Fibroblast of skin of scalp (primary cell): ENCODE measurements around the gene PIBF1. TPM values are rescaled to one million over a fixed set of nuclear protein-coding genes. Genes with fewer than 3 reads are reported as not detected.
"Not testable (repeated sequence)": the region's sequence is repeated elsewhere in the genome, so short reads cannot be mapped to it uniquely, and the experiment has no call there.

Source experiments
- DNase-seq: peaks from one replicate; pipeline ENCODE4 v3.0.0-alpha.2; 2013
- polyA plus RNA-seq, 2 experiments: library from polyadenylated mRNA; unstranded; fragments of 120-200 nt; gene quantifications; one replicate each; pipeline ENCODE4 v1.2.1, GENCODE V29; 2013; ENCODE audit not compliant: insufficient read length in 2 of 2

Gene PIBF1, protein sequence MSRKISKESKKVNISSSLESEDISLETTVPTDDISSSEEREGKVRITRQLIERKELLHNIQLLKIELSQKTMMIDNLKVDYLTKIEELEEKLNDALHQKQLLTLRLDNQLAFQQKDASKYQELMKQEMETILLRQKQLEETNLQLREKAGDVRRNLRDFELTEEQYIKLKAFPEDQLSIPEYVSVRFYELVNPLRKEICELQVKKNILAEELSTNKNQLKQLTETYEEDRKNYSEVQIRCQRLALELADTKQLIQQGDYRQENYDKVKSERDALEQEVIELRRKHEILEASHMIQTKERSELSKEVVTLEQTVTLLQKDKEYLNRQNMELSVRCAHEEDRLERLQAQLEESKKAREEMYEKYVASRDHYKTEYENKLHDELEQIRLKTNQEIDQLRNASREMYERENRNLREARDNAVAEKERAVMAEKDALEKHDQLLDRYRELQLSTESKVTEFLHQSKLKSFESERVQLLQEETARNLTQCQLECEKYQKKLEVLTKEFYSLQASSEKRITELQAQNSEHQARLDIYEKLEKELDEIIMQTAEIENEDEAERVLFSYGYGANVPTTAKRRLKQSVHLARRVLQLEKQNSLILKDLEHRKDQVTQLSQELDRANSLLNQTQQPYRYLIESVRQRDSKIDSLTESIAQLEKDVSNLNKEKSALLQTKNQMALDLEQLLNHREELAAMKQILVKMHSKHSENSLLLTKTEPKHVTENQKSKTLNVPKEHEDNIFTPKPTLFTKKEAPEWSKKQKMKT
- polyA plus RNA-seq (2013, experiment 1 of 2; ENCODE audit: insufficient read length): 13.8 TPM
- 18.5 TPM for polyA plus RNA-seq (2013, experiment 2 of 2; ENCODE audit: insufficient read length)

DNA sequence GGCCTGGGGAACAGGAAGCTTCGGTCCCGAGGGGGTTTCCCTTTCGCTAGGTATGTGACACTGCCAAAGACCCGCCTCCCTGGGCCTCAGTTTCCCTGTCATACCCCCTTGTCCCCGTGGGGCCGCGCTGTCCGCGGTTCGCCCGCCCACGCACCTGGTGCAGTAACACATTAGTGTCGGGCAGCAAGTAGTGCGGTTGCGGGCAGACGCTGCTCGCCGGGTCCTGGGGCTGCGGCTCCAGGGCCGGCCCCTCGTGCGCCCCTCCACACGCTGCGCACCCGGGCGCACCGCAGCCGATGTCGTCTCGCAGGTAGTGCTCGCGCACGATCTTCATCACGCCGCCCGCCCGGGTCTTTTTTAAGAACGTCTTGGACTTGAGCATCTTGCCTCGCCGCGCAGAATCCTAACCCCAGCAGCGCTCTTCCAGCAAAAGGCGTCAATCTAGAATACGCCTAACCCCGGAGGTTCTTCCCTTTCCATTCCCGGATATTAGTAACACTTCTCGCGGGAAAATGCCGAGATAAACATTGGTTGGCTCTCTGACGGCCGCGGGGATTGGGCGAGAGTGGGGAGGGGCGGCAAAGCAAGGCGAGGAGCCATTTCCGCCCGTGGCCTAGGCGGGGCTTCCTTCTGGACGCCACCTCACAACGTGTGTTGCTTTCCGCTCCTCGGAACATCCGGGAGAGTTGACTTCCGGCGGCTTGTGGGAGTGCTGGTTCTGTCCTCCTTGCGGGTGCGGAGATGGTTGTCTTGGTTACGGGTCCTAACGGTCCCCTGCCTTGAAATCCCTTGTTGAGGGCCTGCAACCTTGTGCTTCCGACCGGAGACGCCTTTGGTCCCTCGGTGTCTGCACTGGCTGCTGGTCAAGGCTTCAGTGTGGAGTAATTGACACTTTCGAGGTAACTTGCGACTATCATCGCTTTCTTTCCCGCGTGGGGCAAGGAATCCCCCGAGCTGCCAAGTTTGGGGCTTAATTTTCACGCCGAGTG, at the start of gene PIBF1, which contains the start of gene DIS3:
Gene PIBF1 (plus strand): TSS at position 683 of the 989 bp plus-strand sequence. CDS start 1,337 bp downstream, outside the sequence.
Gene DIS3 (minus strand): TSS at position 450 of the 989 bp plus-strand sequence. CDS start 68 bp downstream, at position 382.
- DNase-seq: peak; percentile 99

GRCh38 chr13:72737033-72737432, 44.9 kb upstream of the PIBF1 start:
- DNase-seq: no peak

DNA sequence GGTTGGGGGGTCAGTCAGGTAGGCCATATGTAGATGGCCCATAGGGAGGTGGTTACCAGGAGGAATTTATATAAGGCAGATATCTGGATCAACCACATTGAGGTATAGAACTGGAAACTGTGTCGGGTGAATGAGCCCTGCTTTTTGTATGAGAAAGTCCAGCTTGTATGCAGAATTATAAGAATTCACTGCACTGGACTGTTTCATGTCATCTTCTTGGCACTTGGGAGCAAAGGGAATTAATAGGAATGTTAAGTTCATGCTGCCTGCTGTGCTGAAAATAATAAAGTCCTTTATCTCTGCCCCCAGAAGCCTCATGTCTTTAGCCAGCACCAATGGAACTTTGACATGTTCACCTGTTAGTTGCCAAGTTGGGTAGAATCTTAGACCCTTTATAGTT, 41.9 kb upstream of the PIBF1 start:
- no peak for DNase-seq

GRCh38 chr13:72745260-72745659, 36.7 kb upstream of the PIBF1 start:
- DNase-seq: no peak

GRCh38 chr13:72751220-72751619, 30.7 kb upstream of the PIBF1 start:
- no peak for DNase-seq

DNA sequence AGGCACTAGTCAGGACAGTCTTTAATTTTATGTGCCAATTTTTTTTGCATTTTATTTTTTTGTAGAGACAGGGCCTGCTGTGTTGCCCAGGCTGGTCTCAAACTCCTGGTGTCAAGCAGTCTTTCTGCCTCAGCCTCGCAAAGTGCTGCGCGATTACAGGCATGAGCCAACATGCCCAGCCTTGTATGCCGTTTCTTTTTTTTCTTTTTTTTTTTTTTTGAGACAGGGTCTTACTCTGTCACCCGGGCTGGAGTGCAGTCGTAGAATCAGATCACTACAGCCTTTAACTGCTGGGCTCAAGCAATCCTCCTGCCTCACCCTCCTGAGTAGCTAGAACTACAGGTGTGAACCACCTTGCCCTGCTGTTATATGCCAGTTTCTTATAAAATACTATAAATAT, 27.8 kb upstream of the PIBF1 start:
- no peak for DNase-seq

DNA sequence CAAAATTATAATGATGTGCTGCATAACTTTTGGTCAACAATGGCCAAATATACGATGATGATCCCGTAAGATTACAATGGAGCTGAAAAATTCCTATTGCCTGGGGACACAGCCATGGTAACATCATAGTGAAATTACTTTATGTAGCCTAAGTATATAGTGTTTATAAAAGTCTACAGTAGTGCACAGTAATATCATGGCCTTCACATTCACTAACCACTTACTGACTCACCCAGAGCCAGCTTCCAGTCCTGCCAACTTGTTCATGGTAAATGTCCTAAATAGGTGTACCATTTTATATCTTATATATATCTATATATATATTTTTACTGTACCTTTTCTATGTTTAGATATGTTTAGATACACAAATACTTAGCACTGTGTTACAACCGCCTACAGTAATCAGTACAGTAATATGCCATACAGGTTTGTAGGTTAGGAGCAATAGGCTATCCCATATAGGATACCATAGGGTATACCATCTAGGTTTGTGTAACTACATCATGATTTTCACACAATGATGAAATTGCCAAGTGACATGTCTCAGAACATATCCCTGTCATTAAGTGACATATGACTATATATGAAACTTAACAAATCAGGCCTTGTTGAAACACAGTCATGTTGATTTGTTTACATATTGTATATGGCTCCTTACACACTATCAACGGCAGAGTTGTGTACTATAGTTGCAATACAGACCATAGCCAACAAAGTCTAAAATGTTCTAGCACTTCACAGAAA, 24.0 kb upstream of the PIBF1 start:
- no peak for DNase-seq

DNA sequence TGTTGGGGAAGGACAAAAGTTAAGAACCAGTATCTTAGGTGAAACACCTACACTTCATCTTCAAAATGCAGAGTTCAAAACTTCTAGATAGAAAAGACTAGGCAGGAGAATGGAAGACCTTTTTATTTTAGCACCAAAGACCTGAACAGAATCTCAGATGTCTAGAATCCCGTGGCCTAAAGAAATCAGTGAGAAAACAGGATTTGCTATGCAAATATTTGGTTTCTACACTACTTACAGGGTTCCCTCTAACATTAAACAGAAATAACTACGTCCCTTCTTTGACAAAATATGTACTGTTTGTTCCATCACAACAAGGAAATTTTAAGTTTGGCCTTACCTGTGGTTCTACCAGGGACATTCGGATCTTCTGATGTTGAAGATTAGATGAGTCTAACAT, 21.7 kb upstream of the PIBF1 start:
- no peak for DNase-seq

- DNase-seq: peak; percentile 3
These were observed 18.5 kb upstream of the PIBF1 start for GRCh38 chr13:72763411-72763810.

GRCh38 chr13:72774019-72774418, 7.9 kb upstream of the PIBF1 start:
- peak; percentile 1 for DNase-seq

DNA sequence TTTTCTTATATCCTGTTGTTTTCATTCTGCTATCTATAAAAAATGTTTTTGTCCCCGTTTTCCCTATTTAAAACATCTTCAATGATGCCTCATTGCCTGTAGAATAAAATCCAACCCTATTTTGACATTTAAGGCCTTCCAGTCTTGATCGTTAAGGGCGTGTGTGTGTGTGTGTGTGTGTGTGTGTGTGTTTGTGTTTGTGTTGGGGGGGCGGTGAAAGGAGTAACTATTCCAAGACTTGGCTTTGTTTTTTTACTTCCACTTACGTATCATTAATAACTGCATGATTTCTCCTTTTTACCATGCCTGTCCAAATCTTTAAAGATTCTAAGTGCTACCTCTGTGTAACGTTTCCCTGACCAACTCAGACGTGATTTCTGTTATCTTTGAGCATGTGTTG, 784 bp downstream of the PIBF1 start:
- DNase-seq: peak; percentile 10

DNA sequence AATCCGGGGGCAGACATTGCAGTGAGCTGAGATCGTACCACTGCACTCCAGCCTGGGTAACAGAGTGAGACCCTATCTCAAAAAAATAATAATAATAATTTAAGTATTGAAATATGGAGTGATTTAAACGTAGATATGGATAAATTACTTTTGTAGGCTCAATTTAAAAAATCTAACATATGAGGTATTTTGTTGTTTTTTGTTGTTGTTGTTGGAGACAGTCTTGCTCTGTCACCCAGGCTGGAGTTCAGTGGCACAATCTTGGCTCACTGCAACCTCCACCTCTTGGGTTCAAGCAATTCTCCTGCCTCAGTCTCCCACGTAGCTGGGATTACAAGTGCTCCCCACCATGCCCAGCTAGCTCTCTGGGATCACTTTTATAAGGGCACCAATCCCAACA, 2.7 kb downstream of the PIBF1 start:
- DNase-seq: not testable (repeated sequence)

GRCh38 chr13:72788831-72789230, 6.9 kb downstream of the PIBF1 start:
- DNase-seq: no peak

DNA sequence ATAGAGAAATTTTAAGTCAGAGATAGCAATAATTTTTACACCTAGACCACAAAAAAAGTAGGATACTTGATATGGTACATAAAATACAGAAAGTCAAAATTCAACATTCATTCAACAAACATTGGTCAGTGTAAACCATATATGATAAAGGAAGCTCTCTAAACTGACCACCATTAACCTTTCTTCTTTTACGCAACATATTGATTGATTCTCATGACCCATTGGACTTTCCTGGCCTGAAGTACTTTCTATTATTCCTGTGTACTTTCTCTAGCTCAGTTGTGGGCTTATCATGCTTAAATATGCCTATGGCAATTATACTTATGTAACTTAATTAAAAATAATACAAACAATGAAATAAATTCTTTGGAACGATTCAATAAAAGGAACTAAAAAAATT, 10.7 kb downstream of the PIBF1 start:
- no peak for DNase-seq

DNA sequence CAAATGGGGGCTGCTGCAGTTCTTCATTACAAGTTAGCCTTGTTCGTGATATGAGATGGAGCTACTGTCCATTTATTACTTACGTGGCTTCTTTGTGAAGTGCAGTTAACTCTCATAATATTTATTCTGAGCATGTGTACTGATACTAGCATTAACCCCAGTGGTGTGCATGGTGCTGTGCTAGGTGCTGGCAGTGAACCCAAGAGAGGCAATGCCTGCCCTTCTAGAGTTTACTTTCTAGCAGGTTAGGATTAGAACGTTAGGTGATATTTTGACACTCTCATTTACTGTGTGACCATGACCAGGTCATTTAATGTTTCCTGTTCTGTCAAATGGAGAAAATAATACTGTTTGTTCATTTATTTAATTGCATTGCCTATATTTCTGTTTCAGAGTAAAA, 16.9 kb downstream of the PIBF1 start:
- DNase-seq: no peak

DNA sequence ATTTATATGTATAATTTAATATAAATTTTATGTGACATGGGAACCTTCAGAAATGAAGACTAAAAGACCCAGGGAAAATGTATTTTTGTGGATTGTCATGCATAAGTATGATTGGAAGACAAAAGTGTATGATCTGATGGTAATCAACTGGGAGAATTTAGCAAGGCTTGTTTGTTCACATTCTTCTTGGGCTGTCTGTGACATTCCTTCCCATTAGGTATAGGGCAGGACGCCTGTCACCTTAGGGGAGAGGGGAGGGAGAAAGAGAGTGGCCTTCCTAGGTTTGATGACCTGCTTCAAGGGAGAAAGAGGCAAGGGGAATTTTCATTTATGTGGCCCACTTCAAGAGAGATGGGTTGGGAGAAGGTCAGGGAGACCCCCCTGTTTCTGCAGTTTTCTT, 22.4 kb downstream of the PIBF1 start:
- DNase-seq: no peak

DNA sequence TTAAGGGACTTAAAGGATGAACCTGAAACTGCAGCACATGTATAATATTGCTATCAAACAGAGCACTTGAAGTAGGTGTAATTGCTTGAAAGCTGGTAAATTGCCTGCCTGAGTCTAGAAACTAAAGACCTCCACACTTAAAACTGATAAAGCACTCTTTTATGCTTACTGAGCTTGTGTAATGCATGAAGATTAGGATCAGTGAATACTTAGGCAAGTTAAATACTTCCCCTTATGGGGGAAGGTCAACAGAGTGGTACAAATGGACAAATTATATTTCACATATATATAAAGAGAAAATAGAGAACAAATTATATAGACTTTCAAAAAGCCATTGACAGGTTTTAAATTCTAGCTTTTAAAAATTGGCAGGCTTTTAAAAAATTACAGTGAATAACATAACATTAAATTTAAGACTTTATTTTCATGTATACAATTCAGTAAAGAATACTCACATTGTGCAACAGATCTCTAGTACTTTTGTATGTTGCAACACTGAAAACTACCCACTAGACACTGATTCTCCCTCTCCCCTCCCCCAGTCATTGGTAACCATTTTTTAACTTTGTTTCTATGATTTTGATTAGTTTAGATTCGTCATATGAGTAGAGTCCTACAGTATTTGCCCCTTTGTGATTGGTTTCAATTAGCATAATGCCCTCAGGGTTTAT, 23.9 kb downstream of the PIBF1 start:
- DNase-seq: no peak

GRCh38 chr13:72806514-72806913, 24.6 kb downstream of the PIBF1 start:
- DNase-seq: not testable (repeated sequence)

GRCh38 chr13:72808917-72809500, 27.1 kb downstream of the PIBF1 start:
- DNase-seq: peak; percentile 27

DNA sequence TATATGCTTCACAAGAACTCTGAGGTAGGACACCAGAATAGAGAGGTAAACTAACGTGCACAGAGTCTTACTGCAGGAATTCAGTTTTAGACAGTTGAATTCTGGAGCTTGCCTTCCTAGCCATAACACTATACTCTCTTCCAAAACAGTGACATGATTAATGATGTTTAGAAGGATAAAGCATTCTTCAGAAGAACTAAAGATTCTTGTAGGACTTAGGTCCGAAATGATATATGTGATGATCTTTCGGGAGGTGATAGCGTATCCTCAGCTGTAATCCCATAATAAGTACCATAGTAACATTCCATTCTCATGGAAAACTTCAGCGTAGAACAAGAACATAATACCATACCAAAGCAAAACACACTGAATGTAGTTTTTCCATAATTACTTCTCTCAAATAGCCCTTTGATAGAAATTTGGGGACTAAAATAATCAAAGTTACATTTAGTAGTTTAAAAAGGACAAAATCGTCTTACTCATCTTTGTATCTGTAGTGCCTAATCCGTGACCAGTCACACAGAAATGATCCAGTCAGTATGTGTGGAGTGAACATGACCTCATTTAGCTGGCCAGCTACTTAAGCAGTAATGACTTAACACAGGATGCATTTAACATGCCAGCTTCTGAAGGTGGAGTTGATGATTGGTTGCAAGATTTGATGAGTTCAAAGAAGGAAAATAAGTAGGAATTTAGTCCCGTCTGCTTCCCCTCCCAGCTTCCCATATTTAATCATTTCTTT, 38.4 kb downstream of the PIBF1 start:
- peak; percentile 34 for DNase-seq
